ENCODE data around the gene RHBDD1.

DNA sequence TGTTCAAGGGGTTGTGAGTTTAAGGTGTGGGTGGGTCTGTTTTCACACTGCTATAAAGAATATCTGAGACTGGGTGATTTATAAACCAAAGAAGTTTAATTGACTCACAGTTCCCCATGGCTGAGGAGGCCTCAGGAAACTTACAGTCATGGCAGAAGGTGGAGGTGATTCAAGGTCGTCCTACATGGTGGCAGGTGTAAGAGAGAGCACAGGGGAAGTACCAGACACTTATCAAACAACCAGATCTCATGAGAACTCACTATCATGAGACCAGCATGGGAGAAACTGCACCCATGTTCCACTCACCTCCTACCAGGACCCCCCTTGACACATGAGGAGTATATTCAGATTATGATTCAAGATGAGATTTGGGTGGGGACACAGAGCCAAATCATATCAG is 38.0 kb downstream of the RHBDD1 start:
- TF ChIP-seq, protein P1, sequence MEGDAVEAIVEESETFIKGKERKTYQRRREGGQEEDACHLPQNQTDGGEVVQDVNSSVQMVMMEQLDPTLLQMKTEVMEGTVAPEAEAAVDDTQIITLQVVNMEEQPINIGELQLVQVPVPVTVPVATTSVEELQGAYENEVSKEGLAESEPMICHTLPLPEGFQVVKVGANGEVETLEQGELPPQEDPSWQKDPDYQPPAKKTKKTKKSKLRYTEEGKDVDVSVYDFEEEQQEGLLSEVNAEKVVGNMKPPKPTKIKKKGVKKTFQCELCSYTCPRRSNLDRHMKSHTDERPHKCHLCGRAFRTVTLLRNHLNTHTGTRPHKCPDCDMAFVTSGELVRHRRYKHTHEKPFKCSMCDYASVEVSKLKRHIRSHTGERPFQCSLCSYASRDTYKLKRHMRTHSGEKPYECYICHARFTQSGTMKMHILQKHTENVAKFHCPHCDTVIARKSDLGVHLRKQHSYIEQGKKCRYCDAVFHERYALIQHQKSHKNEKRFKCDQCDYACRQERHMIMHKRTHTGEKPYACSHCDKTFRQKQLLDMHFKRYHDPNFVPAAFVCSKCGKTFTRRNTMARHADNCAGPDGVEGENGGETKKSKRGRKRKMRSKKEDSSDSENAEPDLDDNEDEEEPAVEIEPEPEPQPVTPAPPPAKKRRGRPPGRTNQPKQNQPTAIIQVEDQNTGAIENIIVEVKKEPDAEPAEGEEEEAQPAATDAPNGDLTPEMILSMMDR (IDR thresholded peaks at IDR 0.05; ENCODE audit: low read depth, low read length, poor library complexity, severe bottlenecking) = no peak
- no peak for TF ChIP-seq EZH2phosphoT487 (IDR thresholded peaks at IDR 0.05; ENCODE audit: borderline replicate concordance, low read length)
